ENCODE results near the gene SPIN4. TPM values are rescaled to one million over a fixed set of nuclear protein-coding genes. Genes with fewer than 3 reads are reported as not detected.

SPIN4 gene
- total and polyA plus RNA-seq, 2 of the 8 experiments (the other 6 are each of a cell fraction or from before 2014, with no cell fraction given) = 8.0 to 11.8 TPM

GRCh38 chrX:63363788-63364187 lies 12.7 kb upstream of the SPIN4 start:
- Histone ChIP-seq H3K4me3 (ENCODE audit: extremely low read depth in 1 of 4, insufficient read depth in 2 of 4, low read depth in 3 of 4, low read length in 4 of 4) (no peak overlapping the region), H3K4me2 (ENCODE audit: insufficient read depth in 1 of 2, low read depth in 2 of 2, low read length in 2 of 2) (no peak overlapping the region), H3K9me3 (ENCODE audit: insufficient read depth in 2 of 2, low read depth in 1 of 2, low read length in 1 of 2) (peaks cover 16 to 28% of the 10 kb centered on the region in 2 experiments), H3K23me2 (ENCODE audit: low read depth, low read length) (no peaks in the 10 kb centered on the region), H4K8ac (ENCODE audit: extremely low read depth, insufficient read depth, low read length) (no peak overlapping the region), H3K18ac (ENCODE audit: extremely low read depth, low read length) (no peak overlapping the region), H3K9ac (replicated peaks in 1 of 4; ENCODE audit: extremely low read depth in 1 of 4, low read depth in 3 of 4, low read length in 3 of 4) (no peak overlapping the region), H2AFZ (ENCODE audit: low read length) (no peak overlapping the region), H3K14ac (ENCODE audit: insufficient read length) (no peak overlapping the region), H3K23ac (ENCODE audit: insufficient read length) (no peak overlapping the region), H4K5ac (ENCODE audit: insufficient read length, low read depth, low read length) (no peak overlapping the region), H3K4ac (replicated peaks; ENCODE audit: insufficient read length, low read depth, low read length) (no peak overlapping the region), H3K4me1 (replicated peaks in 1 of 4; ENCODE audit: control insufficient read depth in 3 of 4, insufficient read depth in 4 of 4, low read length in 3 of 4) (no peaks in the 10 kb centered on the region; a peak in 1 of 7 replicates), H3K79me2 (ENCODE audit: control insufficient read depth in 1 of 2, insufficient read depth in 2 of 2, low read length in 2 of 2) (no peaks in the 10 kb centered on the region), H2BK20ac (ENCODE audit: low read length) (no peak overlapping the region), H2BK15ac (ENCODE audit: low read length) (no peak overlapping the region), H3K56ac (replicated peaks; ENCODE audit: insufficient read length, low read depth, low read length) (no peak overlapping the region), H3K27ac (ENCODE audit: low read depth, low read length) (no peak overlapping the region), H3K36me3 (ENCODE audit: control insufficient read depth in 2 of 4, insufficient read depth in 4 of 4, low read length in 3 of 4) (peaks cover 0 to 3% (median 1%) of the 10 kb centered on the region in 4 experiments; a peak in 2 of 8 replicates), H4K91ac (replicated peaks; ENCODE audit: insufficient read length, low read length) (no peak overlapping the region), H4K20me1 (replicated peaks in 1 of 2; ENCODE audit: control insufficient read depth in 1 of 2, insufficient read depth in 2 of 2, low read length in 2 of 2) (no peaks in the 10 kb centered on the region), H3K27me3 (replicated peaks in 1 of 4; ENCODE audit: control insufficient read depth in 3 of 4, extremely low read depth in 1 of 4, insufficient read depth in 3 of 4, low read length in 3 of 4) (no peaks in the 10 kb centered on the region), H3K79me1 (ENCODE audit: low read depth, low read length) (no peaks in the 10 kb centered on the region), H2BK120ac (replicated peaks; ENCODE audit: low read depth, low read length) (no peak overlapping the region), H2AK5ac (ENCODE audit: low read depth, low read length) (no peak overlapping the region), H2BK5ac (ENCODE audit: low read depth, low read length) (no peak overlapping the region), H2BK12ac (ENCODE audit: low read depth, low read length) (no peak overlapping the region)
- CTCF ChIA-PET (ENCODE audit: partially characterized antibody) = no interaction called here
- POLR2A ChIA-PET (ENCODE audit: partially characterized antibody) = no interaction called here
- no peak for FAIRE-seq
- no peak for DNase-seq (ENCODE audit: low read depth in 1 of 2, low spot score in 2 of 2)
- 97% methylated on average over 4 of the region's 4 CpGs; no CpG with 5 or more reads in 1 of the 2 experiments for WGBS, 2 experiments (ENCODE audit: extremely low coverage in 1 of 2, insufficient coverage in 1 of 2, insufficient read length in 1 of 2, insufficient replicate concordance in 2 of 2, low coverage in 1 of 2, low lambda C conversion rate in 2 of 2, missing lambda C conversion rate in 1 of 2)
- no peak for TF ChIP-seq EP300 (IDR thresholded peaks at IDR 0.05; ENCODE audit: borderline replicate concordance in 1 of 2, low read depth in 2 of 2, low read length in 2 of 2)
- TF ChIP-seq SP4 (IDR thresholded peaks at IDR 0.05; ENCODE audit: low read length) = no peak
- TF ChIP-seq SAP30 (IDR thresholded peaks at IDR 0.05; ENCODE audit: insufficient read depth, insufficient replicate concordance, low read length) = no peak
- TF ChIP-seq GABPA (IDR thresholded peaks at IDR 0.05; ENCODE audit: borderline replicate concordance, insufficient read depth, low read length) = no peak
- TF ChIP-seq CHD2 (IDR thresholded peaks at IDR 0.05; ENCODE audit: low read length) = no peak
- TF ChIP-seq SRF (IDR thresholded peaks at IDR 0.05; ENCODE audit: low read depth, low read length) = no peak
- no peak for TF ChIP-seq CEBPB (IDR thresholded peaks at IDR 0.05; ENCODE audit: low read depth, low read length)
- no peak for TF ChIP-seq GTF2F1 (IDR thresholded peaks at IDR 0.05; ENCODE audit: borderline replicate concordance, low read depth, low read length)
- TF ChIP-seq SP2 (IDR thresholded peaks at IDR 0.05; ENCODE audit: low read length) = no peak
- no peak for TF ChIP-seq SP1 (IDR thresholded peaks at IDR 0.05; ENCODE audit: low read depth, low read length)
- no peak for TF ChIP-seq RXRA (IDR thresholded peaks at IDR 0.05; ENCODE audit: insufficient read depth, low read depth, low read length)
- no peak for TF ChIP-seq FOSL1 (IDR thresholded peaks at IDR 0.05; ENCODE audit: insufficient read depth, low read depth, low read length)
- TF ChIP-seq POLR2A (IDR thresholded peaks at IDR 0.05; ENCODE audit: control extremely low read depth in 1 of 2, low read depth in 2 of 2, low read length in 2 of 2) = no peak
- TF ChIP-seq EZH2 (IDR thresholded peaks at IDR 0.05; ENCODE audit: low read depth, low read length, severe bottlenecking) = no peak
- no peak for TF ChIP-seq BCL11A (IDR thresholded peaks at IDR 0.05; ENCODE audit: low read depth in 2 of 2, low read length in 2 of 2)

Data from H1 (cell line).